ENCODE results near the gene FGR.

The FGR gene

GRCh38 chr1:27601771-27602461 is 33.1 kb downstream of the FGR start:
- peak in 52 of 58 donors; percentile 16 to 85 (median 65) for DNase-seq

GRCh38 chr1:27601321-27601770 is 33.6 kb downstream of the FGR start:
- DNase-seq, result no peak

DNA sequence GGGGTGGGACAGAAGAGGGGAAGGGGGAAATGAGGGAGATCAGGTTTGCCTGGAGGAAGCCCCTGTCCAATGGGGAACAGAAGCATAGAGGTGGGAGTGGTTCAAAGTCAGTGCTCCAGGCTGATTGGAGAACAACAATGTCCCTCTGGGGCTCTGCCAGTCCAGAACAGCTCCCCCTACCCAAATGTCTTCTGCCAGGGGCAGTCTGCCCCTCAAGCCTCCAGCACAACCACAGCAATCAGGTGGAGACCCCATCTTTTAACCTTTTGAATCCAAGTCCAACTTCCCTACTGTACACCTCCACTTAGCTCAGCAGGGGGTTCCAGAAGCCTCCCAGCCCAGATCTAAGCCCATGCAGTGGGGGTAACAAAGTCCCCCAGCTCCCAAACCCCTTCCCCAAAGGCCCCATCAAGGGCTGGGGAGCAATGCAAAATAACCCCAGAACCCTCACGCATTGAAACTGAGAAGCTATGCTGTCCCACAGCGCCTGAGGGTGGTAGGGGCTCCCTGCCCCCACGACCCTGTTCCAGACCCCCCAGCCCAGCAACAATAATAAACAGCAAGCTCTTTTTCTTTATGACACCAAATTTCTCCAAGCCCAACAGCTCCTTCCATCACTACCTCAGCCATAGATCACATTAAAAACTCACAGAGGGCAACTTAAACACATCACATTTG is 34.3 kb downstream of the FGR start:
- peak in 1 of 58 donors; percentile 16 for DNase-seq

- no peak for DNase-seq
Measured at GRCh38 chr1:27599605-27600497, 35.1 kb downstream of the FGR start.

DNA sequence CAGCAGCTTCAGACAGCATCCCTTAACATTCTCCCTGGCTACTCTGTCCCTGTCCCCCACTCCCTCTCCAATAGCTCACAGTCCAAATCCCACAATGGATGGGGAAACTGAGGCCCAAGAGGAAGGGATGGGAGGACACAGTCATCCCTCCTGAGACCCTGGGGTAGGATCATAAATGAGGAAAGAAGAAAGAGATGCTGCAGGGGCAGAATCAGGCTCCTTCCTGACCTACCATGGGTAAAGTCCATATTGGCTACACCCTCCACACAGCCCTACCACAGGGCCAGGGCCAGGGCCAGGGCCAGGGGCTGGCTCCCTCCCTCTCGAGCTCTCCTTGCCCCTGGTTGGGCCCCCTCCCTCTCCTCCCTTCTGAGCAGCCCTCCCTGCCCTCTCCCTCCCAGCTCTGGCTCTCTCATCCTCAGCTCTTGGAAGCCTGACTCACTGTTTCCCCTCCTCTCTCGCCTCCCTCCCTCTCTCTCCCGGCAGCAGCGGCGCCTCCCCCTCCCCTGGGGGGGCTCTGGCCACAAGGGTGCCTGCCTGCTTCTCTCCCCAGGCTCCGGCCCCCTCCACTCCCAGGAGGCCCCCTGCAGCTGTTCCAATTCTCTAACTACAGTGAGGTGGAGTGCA is 36.0 kb downstream of the FGR start:
- DNase-seq, result peak in 43 of 58 donors; percentile 12 to 76 (median 42)

DNA sequence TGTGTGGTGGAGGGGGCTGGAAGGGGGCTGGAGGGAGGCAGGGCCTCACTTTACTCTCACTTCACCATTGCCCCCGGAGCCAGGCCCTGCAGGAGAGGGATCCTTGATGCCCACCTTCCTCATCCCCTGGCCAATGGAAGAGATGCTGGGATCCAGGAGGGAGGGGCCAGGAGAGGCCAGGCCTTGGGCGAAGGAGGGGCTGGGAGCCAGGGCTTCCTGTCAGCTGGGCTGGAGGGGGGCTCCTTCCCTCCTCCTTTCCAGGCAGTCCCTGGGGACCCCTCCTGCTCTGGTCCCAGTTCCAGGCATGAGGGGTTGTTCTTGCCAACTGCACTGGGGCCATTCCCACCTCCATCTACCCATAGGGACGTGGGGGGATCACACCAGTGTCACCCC is 36.7 kb downstream of the FGR start:
- peak in 4 of 58 donors; percentile 21 to 30 (median 24) for DNase-seq

DNA sequence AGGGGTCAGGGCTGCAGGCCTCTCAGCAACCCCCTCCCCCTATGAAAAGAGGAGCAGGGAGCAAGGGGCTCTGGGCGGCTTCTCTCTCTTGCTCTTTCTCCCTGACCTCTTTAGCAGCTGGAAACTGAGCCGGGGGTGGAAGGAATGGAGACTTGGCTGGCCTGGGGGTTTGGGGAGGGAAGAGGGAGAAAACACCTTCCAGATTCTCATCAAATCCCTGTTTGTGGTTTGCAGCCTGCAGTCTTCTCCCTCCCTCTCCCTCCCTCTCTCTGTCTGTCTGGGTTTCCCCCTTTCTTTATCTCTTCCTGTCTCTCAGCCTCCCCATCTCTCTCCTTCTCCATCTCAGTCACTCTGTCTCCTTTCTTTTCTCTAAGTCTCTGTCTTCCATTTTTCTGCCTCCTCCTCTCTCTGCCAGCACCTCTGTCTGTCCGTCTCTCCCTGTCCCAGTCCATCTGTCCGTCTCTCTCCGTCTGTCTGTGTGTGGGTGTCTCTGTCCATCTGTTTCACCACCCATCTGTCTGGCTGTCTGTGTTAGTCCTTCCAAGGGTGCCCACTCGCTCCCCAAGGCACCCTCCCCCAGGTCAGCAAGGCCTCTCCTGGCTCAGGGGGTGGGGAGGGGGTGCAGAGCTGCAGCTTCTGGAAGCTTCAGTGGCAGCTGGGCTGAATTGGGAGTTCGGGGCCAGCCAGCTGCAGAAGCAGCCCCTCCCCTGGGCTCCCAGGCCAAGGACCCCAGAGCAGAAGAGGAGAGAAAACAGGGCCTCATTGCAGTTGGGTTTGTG is 37.3 kb downstream of the FGR start:
- DNase-seq, result peak in 2 of 58 donors; percentile 29 to 53

DNA sequence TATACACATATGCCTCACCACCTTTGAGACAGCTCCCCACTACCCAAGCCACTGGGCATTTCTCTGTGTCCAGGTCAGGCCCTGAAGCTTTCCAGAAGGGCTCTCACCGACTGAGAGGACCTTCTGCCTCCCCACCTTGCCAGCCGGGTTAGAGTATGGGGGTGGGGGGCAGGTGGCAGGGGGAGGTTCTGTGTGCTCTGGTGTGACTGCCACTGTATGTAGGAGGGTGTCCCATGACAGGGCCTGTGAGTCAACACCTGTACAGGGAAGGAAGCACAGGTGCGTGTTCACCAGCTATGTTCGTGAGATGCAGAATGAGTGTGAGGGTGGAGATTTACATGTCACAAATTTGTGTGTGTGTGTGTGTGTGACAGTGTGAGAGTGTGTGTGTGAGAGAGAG is 38.0 kb downstream of the FGR start:
- DNase-seq, result no peak

GRCh38 chr1:27596261-27596660 is 38.7 kb downstream of the FGR start:
- DNase-seq, result no peak

GRCh38 chr1:27595597-27595996 is 39.4 kb downstream of the FGR start:
- no peak for DNase-seq

DNA sequence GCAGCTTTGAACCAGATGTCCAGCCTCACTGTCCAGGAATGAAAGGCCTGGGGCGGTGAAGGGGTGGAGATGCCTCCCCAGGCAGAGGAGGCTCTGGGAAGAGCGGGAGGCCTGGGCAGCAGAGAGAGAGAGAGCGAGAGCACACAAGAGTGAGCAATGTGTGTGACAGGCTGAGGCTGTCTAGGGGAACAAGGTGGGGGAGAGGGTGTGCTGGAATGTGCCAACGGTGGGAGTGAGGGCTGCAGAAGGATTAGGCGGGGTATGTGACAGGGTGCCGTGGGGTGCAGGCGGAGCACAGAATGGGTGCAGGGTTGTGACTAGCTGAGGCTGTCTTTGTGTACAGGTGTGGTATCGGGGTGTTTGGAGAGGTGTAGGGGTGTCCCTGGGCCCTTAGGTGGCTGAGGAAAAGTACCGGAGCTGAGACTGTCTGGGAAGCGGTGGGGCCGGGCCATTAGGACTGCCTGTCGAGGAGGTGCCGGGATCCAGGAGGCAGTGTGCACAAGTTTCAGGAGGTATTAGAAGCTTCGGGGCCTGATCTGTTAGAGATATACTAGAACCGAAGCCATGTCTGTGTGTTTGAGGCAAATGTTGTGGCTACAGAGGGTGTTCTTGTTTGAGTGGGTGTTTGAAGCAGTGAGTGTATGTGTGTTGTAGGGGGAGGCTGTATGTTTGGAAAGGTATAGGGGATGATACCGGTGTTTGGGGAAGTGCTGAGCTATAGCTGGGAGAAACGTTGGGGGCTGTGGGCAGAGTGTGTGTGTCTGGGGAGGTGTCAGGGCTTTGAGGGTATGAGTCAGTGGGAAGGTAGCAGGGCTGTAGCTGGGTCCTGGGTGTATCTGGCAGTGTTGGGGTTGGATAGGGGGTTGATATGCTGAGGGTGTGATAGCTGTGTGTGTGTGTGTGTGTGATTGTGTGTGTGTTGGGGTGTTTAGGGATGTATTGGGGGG is 40.1 kb downstream of the FGR start:
- peak in 1 of 58 donors; percentile 38 for DNase-seq

GRCh38 chr1:27593678-27594563 is 41.1 kb downstream of the FGR start:
- DNase-seq, result no peak

DNA sequence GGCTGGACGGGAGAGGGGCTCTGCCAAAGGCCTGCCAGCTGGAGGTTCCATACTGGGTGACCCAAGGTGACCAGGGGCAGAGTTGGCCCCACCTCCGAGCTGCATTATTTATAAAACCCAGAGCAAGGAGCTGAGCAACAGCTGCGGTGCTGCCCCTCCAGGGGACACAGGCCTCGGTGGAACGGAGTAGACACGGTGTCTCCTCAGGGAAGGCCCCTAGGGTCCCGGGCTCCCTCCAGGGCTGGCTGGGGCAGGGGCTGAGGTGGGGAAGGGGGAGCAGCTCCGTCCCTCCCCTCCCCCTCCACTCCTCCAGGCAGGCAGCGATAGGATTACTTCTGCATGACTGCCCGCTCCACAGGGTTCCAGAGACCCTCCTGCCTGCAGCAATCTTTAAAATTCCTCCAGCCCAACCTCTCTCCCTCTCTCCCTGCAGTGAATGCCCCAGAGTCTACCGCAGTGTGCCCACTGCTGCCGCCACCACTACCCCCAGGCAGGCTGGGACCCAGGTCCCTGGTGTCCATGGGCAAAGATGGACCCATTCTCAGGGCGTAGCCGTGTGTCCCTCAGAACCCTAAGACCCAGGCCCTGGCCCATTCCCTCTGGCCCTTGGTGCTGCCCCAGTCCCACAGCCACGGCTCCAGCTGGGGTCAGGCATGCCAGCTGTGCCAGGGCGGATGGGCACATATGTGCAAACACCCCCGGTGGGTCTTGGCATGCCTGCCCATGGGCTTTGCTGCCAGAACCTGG is 41.9 kb downstream of the FGR start:
- DNase-seq, result no peak

DNA sequence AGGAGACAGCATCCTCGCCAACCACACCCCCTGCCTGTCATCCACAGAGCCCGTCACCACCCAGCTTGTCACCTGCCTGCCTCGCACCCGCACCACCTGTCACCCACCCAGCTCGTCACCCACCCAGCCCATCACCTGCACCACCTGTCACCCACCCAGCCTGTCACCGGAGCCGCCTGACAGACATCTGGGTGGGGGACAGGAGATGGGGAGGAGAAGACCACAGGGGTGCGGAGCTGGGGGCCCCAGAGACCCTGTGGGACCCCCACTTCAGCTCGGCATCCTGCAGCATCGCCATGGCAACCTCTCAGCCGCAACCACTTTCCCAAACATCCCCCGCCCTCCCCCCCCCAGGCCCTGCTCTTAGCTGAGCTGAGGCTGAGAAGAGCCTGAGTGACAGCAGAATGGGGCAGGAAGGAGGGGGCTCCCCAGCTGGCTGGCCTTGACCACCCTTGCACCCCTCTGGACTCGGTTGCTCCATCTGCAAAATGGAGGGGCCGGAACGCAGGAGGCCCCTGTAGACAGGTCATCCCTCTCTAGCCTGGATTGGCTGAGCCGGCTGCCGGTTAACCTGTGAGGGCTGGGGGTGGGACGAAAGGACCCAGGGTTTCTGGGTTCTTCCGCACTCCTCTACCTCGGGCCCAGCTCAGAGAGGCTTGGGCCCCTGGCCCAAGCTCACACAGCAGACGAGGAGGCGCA is 42.6 kb downstream of the FGR start:
- DNase-seq, result peak in 1 of 58 donors; percentile 34

DNA sequence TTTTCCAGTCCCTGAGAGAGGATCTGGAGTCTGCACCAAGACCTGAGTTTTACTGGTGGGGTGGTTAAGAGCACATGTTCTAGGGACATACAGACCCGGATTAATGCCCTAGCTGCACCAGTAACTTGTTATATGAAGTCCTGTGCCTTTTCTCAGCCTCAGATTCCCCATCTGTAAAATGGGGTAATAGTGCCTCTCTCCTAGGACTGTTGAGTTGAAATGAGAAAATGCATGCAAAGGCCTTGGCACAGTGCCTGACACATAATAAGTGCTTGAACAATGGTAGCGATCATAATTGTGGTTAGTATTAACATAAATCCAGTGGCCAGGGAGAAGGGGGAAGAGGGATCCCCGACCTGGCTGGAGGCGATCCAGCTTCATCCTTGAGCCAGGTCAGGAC is 43.4 kb downstream of the FGR start:
- no peak for DNase-seq

DNA sequence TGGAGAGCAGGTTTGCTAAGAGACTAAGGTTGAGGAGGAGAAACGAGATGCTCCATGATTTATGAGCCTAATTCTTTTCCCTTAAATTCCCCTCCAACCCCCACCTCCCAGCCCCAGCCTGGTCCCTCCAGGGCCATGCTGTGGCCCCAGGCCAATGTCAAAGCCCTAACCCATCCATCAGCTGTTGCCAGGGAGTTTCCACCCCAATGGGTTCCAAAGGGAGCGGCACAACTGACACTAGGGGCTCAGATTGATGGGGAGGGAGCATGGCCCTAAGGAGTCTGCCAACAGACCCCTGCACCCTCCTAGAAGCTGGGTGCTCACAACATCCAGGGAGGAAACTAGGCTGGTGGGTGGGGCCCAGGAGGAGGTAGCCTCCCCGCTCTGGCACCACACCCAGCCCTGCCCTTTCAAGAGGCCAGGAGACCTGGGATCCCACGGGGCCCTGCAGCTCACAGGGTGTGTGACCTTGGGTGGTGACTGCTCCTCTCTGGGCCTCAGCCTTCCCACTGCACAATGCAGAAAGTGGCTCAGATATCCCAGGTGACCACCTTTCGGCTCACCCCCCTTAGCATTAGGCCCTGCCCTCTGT is 44.0 kb downstream of the FGR start:
- DNase-seq, result no peak

All from anterior cingulate cortex (tissue), 58 donors.